DND-41 (cell line): ENCODE measurements around the gene GRIN2A.

Experiments used
- ATAC-seq: fragments of 200-7000 bp; cut with Tn5 transposase; 3 replicates; pipeline ENCODE4 v1.9.1; 2021; ENCODE audit warnings: low read depth; ENCODE audit not compliant: insufficient read depth
- DNase-seq: peaks from one replicate; pipeline ENCODE4 v3.0.0-alpha.2; 2020
- H2AFZ ChIP-seq: 2 replicates; pipeline ENCODE4 v1.6.0; 2012; ENCODE audit warnings: low read depth, low read length
- H3K27ac ChIP-seq: 2 replicates; pipeline ENCODE4 v1.5.1; 2012; ENCODE audit warnings: low read length, inconsistent platforms
- H3K27me3 ChIP-seq: fragments of 200-600 bp; sonication (generic); 2 replicates; pipeline ENCODE4 v1.6.0; 2012; ENCODE audit warnings: low read length, mild to moderate bottlenecking, inconsistent platforms; ENCODE audit not compliant: insufficient read depth, poor library complexity
- H3K36me3 ChIP-seq: 2 replicates; pipeline ENCODE4 v1.5.1; 2012; ENCODE audit warnings: low read length, inconsistent platforms; ENCODE audit not compliant: insufficient read depth
- H3K4me1 ChIP-seq: 2 replicates; pipeline ENCODE4 v1.5.1; 2012; ENCODE audit warnings: mild to moderate bottlenecking, low read length; ENCODE audit not compliant: insufficient read depth
- H3K4me2 ChIP-seq: 2 replicates; pipeline ENCODE4 v1.6.0; 2012; ENCODE audit warnings: mild to moderate bottlenecking, moderate library complexity, low read length, inconsistent platforms; ENCODE audit not compliant: insufficient read depth
- H3K4me3 ChIP-seq, 2 experiments: fragments of 200-600 bp in 1 of 2; shearing (Covaris generic) in 1 of 2; 2 replicates each; pipeline ENCODE4 v1.5.1; 2012 to 2016; ENCODE audit warnings: inconsistent platforms in 2 of 2, low read length in 2 of 2, mild to moderate bottlenecking in 2 of 2, low read depth in 1 of 2, moderate library complexity in 1 of 2
- H3K79me2 ChIP-seq: 2 replicates; pipeline ENCODE4 v1.6.0; 2012; ENCODE audit warnings: low read length, inconsistent platforms; ENCODE audit not compliant: insufficient read depth
- H3K9ac ChIP-seq: 2 replicates; pipeline ENCODE4 v1.6.0; 2012; ENCODE audit warnings: low read depth, mild to moderate bottlenecking, inconsistent platforms, low read length, moderate library complexity
- H3K9me3 ChIP-seq: 2 replicates; pipeline ENCODE4 v1.5.1; 2012; ENCODE audit warnings: low read length, moderate library complexity, mild to moderate bottlenecking, inconsistent platforms; ENCODE audit not compliant: insufficient read depth, severe bottlenecking
- H4K20me1 ChIP-seq: 2 replicates; pipeline ENCODE4 v1.6.0; 2012; ENCODE audit warnings: low read length; ENCODE audit not compliant: insufficient read depth
- CTCF ChIP-seq: IDR thresholded peaks from 2 replicates; pipeline ENCODE4 v1.5.1; 2012; ENCODE audit warnings: borderline replicate concordance, low read length, moderate library complexity, mild to moderate bottlenecking; ENCODE audit not compliant: poor library complexity, severe bottlenecking; ENCODE audit errors: extremely low read depth
- EZH2 ChIP-seq: IDR thresholded peaks from 3 replicates; pipeline ENCODE4 v1.6.1; 2012; ENCODE audit warnings: borderline replicate concordance, low read depth, mild to moderate bottlenecking, moderate library complexity, low read length, inconsistent platforms; ENCODE audit not compliant: severe bottlenecking

Gene GRIN2A

GRCh38 chr16:9761870-9762269 lies 420.4 kb downstream of the GRIN2A start:
- TF ChIP-seq EZH2 (no peak), CTCF (no peak)
- ATAC-seq (no peak), DNase-seq (no peak)
- H2AFZ ChIP-seq = no peak overlapping the region
- H3K79me2 ChIP-seq = no peaks in the 10 kb centered on the region
- no peak overlapping the region for H3K9ac ChIP-seq
- H3K36me3 ChIP-seq = no peaks in the 10 kb centered on the region
- H3K27ac ChIP-seq = no peak overlapping the region
- no peak overlapping the region for H3K4me2 ChIP-seq
- no peaks in the 10 kb centered on the region for H3K9me3 ChIP-seq
- peaks cover 3% of the 10 kb centered on the region for H3K27me3 ChIP-seq
- no peaks in the 10 kb centered on the region for H4K20me1 ChIP-seq
- H3K4me1 ChIP-seq = no peaks in the 10 kb centered on the region
- no peak overlapping the region for H3K4me3 ChIP-seq

- no peaks in the 10 kb centered on the region for H3K9me3 ChIP-seq
- TF ChIP-seq CTCF = no peak
- no peak for TF ChIP-seq EZH2
- DNase-seq = no peak
- H3K27ac ChIP-seq = no peak overlapping the region
- no peak for ATAC-seq
- H3K4me1 ChIP-seq = no peaks in the 10 kb centered on the region
- H3K4me2 ChIP-seq = no peak overlapping the region
- H3K9ac ChIP-seq = no peak overlapping the region
- no peak overlapping the region for H2AFZ ChIP-seq
- no peak overlapping the region for H3K4me3 ChIP-seq
- H4K20me1 ChIP-seq = no peaks in the 10 kb centered on the region
- no peaks in the 10 kb centered on the region for H3K36me3 ChIP-seq
- peaks cover 3% of the 10 kb centered on the region for H3K27me3 ChIP-seq
- no peaks in the 10 kb centered on the region for H3K79me2 ChIP-seq
Measured at GRCh38 chr16:9757687-9758086, 424.5 kb downstream of the GRIN2A start.

GRCh38 chr16:9756434-9756833 lies 425.8 kb downstream of the GRIN2A start:
- H3K4me1 ChIP-seq = no peaks in the 10 kb centered on the region
- no peaks in the 10 kb centered on the region for H3K9me3 ChIP-seq
- H3K36me3 ChIP-seq = no peaks in the 10 kb centered on the region
- DNase-seq (no peak), ATAC-seq (no peak)
- H4K20me1 ChIP-seq = no peaks in the 10 kb centered on the region
- H3K9ac ChIP-seq = no peak overlapping the region
- H3K27ac ChIP-seq = no peak overlapping the region
- TF ChIP-seq EZH2 (no peak), CTCF (no peak)
- H3K27me3 ChIP-seq = no peaks in the 10 kb centered on the region
- no peak overlapping the region for H3K4me3 ChIP-seq
- H3K4me2 ChIP-seq = no peak overlapping the region
- H3K79me2 ChIP-seq = no peaks in the 10 kb centered on the region
- H2AFZ ChIP-seq = no peak overlapping the region

GRCh38 chr16:9755081-9755480 lies 427.1 kb downstream of the GRIN2A start:
- no peak for ATAC-seq
- DNase-seq = no peak
- Histone ChIP-seq H3K79me2 (no peaks in the 10 kb centered on the region), H4K20me1 (no peaks in the 10 kb centered on the region), H3K4me3 (no peak overlapping the region), H3K36me3 (no peaks in the 10 kb centered on the region), H3K4me1 (no peaks in the 10 kb centered on the region), H3K27me3 (no peaks in the 10 kb centered on the region), H3K4me2 (no peak overlapping the region), H3K27ac (no peak overlapping the region), H3K9ac (no peak overlapping the region), H3K9me3 (no peaks in the 10 kb centered on the region), H2AFZ (no peak overlapping the region)
- TF ChIP-seq CTCF = no peak
- TF ChIP-seq EZH2 = no peak
